HG03575 (cell line): Measurements from ENCODE around the gene TRPM1.

ENCODE experiments used
- ATAC-seq: cut with Tn5 transposase; IDR thresholded peaks from one replicate; pipeline ENCODE4 v1.9.1; 2021; ENCODE audit not compliant: unreplicated experiment, insufficient number of reproducible peaks, low FRiP score; ENCODE audit errors: extremely low read depth

Gene TRPM1

GRCh38 chr15:30999729-31000128 is 101.8 kb downstream of the TRPM1 start:
- ATAC-seq = no peak

GRCh38 chr15:30997270-30997669 is 104.3 kb downstream of the TRPM1 start:
- no peak for ATAC-seq

DNA sequence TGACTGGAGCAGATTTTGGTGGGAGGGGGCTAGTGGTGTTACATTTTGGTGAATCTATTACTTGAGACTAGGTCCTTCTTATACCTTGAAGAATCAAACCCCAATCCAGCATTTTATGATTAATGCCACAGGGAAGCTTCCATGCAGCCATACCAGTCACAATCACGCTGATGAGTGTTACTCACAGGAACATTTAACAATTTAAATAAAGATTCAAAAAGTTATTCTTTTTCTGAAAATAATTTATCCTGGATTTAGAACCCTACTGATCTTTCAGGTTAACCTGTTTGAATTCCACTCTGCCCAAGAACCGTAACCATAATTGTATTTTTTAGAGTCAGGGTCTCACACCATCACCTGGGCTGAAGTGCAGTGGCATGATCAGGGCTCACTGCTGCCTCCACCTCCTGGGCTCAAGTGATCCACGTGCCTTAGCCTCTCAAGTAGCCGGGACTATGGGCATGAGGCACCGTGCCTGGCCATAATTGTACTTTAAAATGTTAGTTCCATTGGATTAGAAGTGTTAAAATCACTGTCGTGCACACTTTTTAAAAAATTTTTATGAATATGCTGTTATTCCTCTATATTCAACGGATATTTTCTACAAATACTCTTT is 109.2 kb downstream of the TRPM1 start:
- no peak for ATAC-seq

DNA sequence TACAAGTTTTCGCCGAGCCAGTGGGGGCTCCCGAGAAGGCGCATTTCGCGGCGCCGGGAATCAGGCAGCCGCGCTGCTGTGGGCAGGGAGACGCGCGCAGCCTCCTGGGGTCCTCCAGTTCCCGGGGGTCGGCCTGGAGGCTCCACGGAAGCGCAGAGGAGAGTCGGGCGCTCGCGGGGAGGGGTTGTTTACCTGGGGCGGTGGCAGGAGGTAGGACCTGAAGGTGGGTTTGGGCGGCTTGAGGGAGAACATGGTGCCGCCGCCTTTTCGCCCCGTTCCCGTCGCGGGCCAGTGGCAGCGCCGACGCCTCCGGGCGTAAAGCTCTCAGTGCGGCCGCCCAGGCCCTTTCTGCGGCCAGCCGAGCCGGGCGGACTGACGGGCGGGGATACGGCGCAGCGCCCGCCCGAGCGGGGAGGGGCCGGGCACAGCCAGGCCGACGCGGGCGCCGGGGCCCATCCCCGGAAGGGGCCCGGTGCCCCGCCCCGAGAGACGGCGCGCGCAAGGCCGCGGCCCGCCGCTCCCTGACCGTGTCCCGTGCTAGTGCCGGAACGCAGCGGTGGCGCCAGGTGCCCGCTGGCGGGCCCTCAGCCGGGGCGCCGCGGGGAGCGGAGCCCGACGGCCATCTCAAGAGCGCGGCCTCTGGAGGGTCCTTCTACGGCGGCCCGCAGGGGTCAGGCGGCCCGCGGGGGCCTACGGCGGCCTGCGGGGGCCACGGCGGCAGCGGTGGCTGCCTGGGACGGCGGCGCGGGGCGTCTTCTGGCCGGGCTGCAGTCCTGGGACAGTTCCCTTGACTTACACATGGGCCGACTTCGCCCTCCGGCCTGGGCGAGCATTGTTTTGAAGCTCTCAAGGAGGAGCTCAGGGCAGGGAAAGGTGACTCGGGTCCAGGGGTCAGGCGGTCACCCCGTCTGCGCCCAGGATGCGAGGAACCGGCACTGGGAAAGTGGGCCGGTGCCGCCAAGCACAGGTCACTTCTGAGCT is 110.0 kb downstream of the TRPM1 start, which contains the start of gene MTMR10:
Gene MTMR10, minus strand, starts transcription at position 374 of the 981 bp plus-strand sequence. Its CDS starts 122 bp downstream, at position 252.
- no peak for ATAC-seq

DNA sequence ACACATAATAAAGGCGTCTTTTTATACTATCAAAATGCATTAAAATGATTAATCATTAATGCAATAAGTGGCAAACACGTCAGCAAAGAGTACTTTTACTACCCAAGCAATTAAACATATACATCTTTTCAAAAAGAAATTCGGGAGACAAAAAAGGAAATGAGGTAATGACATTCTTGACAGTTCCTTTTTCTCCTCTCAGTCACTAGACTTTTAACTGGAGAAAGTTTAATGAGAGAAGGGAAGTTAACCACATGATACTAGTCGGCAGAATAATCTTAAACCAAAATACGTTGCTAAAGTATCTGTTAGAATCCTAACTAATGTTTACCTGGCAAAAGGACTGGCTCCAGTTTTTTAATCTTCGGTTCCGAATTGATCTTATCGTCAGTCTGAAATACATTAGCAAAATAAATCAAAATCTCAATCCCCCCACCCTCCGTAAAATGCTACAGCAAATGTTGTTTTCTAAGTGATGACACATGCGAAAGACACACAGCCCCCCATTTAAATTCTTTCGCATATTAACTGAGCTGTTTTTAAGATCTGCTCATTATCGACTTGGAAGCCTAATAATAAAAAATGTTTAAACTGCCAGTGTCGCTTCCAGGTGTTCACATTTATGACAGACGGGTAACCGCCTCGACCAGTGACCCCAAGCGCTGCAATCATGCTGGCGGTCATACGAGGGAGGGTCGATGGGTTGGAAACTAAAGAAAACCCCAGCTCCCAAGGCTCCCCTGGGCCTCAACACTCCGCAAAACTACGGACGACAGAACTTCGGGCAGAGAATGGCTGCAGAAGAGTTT is 110.9 kb downstream of the TRPM1 start:
- ATAC-seq = no peak

DNA sequence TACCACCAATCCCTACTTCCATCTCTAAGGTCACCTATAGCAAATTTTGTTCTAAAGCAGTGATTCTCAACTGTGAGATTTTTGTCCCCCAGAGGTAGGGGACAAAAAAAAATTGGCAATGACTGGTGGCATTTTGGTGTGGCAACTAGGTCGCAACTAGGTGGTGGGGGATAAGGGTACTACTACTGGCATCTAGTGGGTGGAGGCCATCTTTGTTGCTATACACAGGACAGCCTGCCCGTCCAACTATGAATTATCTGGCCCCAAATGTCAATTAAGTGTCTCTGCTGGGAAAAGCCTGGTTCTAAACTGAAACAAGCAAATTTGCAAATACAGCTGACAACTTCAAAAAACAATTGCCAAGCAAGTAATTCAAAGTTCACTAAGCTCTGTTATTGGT is 111.5 kb downstream of the TRPM1 start:
- no peak for ATAC-seq

GRCh38 chr15:30985081-30985531 is 116.4 kb downstream of the TRPM1 start:
- ATAC-seq = no peak

- ATAC-seq = no peak
Measured at GRCh38 chr15:30984542-30984941, 117.0 kb downstream of the TRPM1 start.

- ATAC-seq = no peak
Measured at GRCh38 chr15:30984118-30984517, 117.4 kb downstream of the TRPM1 start.

DNA sequence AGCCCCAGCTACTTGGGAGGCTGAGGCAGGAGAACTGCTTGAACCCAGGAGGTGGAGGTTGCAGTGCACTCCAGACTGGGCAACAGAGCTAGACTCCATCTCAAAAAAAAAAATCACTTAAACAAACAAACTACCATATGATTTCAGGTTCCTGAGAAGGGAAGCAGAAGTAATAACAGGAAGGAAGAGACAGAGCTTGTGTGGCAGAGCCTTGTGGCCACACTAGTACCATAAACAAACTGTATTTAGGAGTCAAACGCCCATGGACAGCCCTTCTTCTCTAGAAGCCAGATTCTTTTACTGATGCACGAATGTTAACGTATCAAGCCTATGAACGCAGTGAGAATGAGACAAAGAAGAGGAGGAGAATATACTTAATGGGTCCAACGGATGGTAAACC is 122.1 kb downstream of the TRPM1 start:
- no peak for ATAC-seq

DNA sequence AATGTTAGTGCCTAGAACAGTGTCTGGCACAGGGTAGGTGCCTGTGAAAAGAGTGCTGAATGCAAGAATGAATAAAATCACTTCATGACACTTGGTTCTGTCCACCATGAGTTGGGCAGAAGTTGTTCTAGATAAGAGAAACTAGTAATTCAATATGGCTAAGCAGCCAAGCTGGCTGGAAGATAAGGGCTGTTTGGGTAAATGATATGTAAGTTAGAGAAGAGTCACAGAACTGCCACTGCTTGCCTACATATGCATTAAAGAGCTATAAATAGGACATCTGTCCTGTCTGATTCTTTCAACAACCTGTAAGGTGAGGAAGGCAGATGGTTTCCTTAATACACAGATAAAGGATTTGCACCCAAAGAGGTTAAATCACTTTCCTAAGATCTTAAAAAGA is 123.2 kb downstream of the TRPM1 start:
- no peak for ATAC-seq

DNA sequence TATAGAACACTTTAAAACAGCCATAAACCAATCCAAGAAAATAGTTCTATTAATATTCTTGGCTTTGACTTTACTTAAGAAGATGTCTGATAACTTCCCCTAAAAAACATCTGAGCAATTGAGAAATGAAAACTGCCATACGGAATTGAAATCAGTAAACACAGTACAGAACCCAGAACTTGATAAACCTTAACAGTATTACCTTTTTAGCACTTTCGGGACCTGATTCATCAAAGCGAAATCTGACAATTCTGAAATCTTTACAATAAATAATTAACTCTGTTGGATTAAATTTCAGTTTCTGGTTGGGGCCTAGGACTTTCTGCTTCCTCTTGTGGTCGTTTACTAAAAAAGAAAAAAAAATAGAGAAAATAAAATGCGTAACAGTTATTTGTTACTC is 127.4 kb downstream of the TRPM1 start:
- no peak for ATAC-seq

- ATAC-seq = no peak
Measured at GRCh38 chr15:30973379-30973778, 128.1 kb downstream of the TRPM1 start.

DNA sequence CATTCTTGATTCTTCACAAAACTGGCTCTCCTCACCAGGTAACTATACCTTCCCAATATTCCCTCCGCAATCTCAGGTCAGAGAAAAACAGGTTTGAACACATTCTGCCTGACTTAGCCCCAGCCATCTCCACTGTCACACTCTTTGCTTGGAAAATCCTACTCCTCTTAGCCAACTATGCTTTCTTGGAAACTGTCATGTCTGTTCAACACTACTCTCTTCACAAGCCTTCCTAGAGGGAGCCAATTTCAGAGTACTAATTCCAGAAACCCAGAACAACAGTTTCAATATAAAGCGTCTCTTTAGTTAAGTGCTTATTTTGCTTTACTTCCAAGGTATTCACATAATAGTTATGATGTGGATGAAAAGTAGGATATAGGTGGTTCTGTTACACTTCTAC is 131.8 kb downstream of the TRPM1 start:
- ATAC-seq = no peak

- no peak for ATAC-seq
Measured at GRCh38 chr15:30963681-30964080, 137.8 kb downstream of the TRPM1 start.

GRCh38 chr15:30962659-30963058 is 138.9 kb downstream of the TRPM1 start:
- no peak for ATAC-seq

- no peak for ATAC-seq
Measured at GRCh38 chr15:30962079-30962478, 139.4 kb downstream of the TRPM1 start.

DNA sequence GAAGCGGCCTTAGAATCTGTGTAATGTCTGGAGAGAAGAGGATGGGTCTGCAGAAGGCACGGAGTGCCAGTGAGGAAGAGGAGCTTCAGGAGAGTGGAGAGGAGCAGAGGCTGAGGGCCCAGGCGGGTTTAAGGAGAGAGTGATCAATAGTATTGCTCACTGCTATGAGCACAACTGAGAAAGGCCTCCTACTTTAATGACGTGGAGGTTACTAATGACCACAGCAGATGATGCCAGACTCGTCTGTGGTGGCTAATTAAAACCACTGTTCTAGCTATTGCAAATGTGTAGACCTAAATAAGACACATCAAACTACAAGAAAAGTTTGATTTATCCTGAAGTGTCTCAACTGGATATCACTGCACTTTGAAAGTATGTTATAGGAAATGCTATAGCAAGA is 143.3 kb downstream of the TRPM1 start:
- ATAC-seq = no peak
